H1 (cell line): ENCODE results near the gene NOBOX. TPM values are rescaled to one million over a fixed set of nuclear protein-coding genes. Genes with fewer than 3 reads are reported as not detected.

Experiments
- CTCF ChIA-PET: fragments of 300-600 bp; sonication (Branson Sonifier 250); formaldehyde crosslinking; loops from one replicate; lab custom pipeline; 2021; ENCODE audit not compliant: partially characterized antibody; lab: Charles Lee
- POLR2A ChIA-PET: fragments of 300-600 bp; sonication (Branson Sonifier 250); formaldehyde crosslinking; loops from one replicate; lab custom pipeline; 2021; ENCODE audit warnings: inconsistent platforms; ENCODE audit not compliant: partially characterized antibody; lab: Charles Lee
- DNase-seq, 2 experiments: peaks; one replicate each; pipeline versions ENCODE4 v3.0.0 to v3.0.0-alpha.2; 2010 to 2022; ENCODE audit warnings: low spot score in 2 of 2, low read depth in 1 of 2, mixed read lengths in 1 of 2
- FAIRE-seq: peaks from 2 replicates; lab custom pipeline; 2011; peaks lifted over from hg19 to GRCh38; lab: Jason Lieb, UNC
- H2AFZ ChIP-seq: 2 replicates; pipeline ENCODE4 v1.8.1; 2012; ENCODE audit warnings: low read length, inconsistent platforms
- H2AK5ac ChIP-seq: 2 replicates; pipeline ENCODE4 v1.6.1; 2013; ENCODE audit warnings: low read depth, low read length
- H2BK120ac ChIP-seq: replicated peaks from 2 replicates; pipeline ENCODE3; 2013; ENCODE audit warnings: low read depth, low read length, inconsistent platforms
- H2BK12ac ChIP-seq: 2 replicates; pipeline ENCODE4 v1.6.1; 2013; ENCODE audit warnings: low read depth, low read length
- H2BK15ac ChIP-seq: 2 replicates; pipeline ENCODE4 v1.6.1; 2013; ENCODE audit warnings: low read length
- H2BK20ac ChIP-seq: 2 replicates; pipeline ENCODE4 v1.6.1; 2013; ENCODE audit warnings: low read length
- H2BK5ac ChIP-seq: 2 replicates; pipeline ENCODE4 v1.6.1; 2013; ENCODE audit warnings: low read depth, low read length
- H3K14ac ChIP-seq: 2 replicates; pipeline ENCODE4 v1.6.1; 2013; ENCODE audit warnings: inconsistent platforms; ENCODE audit not compliant: insufficient read length
- H3K18ac ChIP-seq: 2 replicates; pipeline ENCODE4 v1.6.1; 2013; ENCODE audit warnings: low read length; ENCODE audit errors: extremely low read depth
- H3K23ac ChIP-seq: 2 replicates; pipeline ENCODE4 v1.6.1; 2013; ENCODE audit warnings: inconsistent platforms; ENCODE audit not compliant: insufficient read length
- H3K23me2 ChIP-seq: 2 replicates; pipeline ENCODE4 v1.6.1; 2013; ENCODE audit warnings: low read depth, low read length
- H3K27ac ChIP-seq: 2 replicates; pipeline ENCODE4 v1.6.1; 2011; ENCODE audit warnings: low read depth, low read length, inconsistent platforms
- H3K27me3 ChIP-seq, 4 experiments: replicated peaks in 1 of 4; 1 replicate in 1 of 4; 2 replicates in 3 of 4; pipeline versions ENCODE4 v1.6.1 to v1.8.1; 2011 to 2013; ENCODE audit warnings: low read length in 3 of 4, mild to moderate bottlenecking in 3 of 4, inconsistent platforms in 2 of 4, mixed read lengths in 2 of 4, moderate library complexity in 1 of 4; ENCODE audit not compliant: control insufficient read depth in 3 of 4, insufficient read depth in 3 of 4; ENCODE audit errors: extremely low read depth in 1 of 4
- H3K36me3 ChIP-seq, 4 experiments: 2 replicates each; pipeline versions ENCODE4 v1.6.1 to v1.8.1; 2011 to 2013; ENCODE audit warnings: mild to moderate bottlenecking in 4 of 4, low read length in 3 of 4, moderate library complexity in 2 of 4, control low read depth in 1 of 4, inconsistent platforms in 1 of 4; ENCODE audit not compliant: insufficient read depth in 4 of 4, control insufficient read depth in 2 of 4
- H3K4ac ChIP-seq: replicated peaks from 2 replicates; pipeline ENCODE3; 2013; ENCODE audit warnings: low read length, low read depth, mixed read lengths, inconsistent platforms; ENCODE audit not compliant: insufficient read length
- H3K4me1 ChIP-seq, 4 experiments: replicated peaks in 1 of 4; 1 replicate in 1 of 4; 2 replicates in 3 of 4; pipeline versions ENCODE4 v1.6.1 to v1.8.1; 2011 to 2013; ENCODE audit warnings: low read length in 3 of 4, inconsistent platforms in 2 of 4, mixed read lengths in 1 of 4; ENCODE audit not compliant: insufficient read depth in 4 of 4, control insufficient read depth in 3 of 4
- H3K4me2 ChIP-seq, 2 experiments: 2 replicates each; pipeline versions ENCODE4 v1.6.1 to v1.8.1; 2011 to 2013; ENCODE audit warnings: low read depth in 2 of 2, low read length in 2 of 2, control low read depth in 1 of 2, inconsistent platforms in 1 of 2, mild to moderate bottlenecking in 1 of 2; ENCODE audit not compliant: insufficient read depth in 1 of 2
- H3K4me3 ChIP-seq, 4 experiments: fragments of 200-600, 300-600 bp in 1 of 4; sonication (generic), shearing (Covaris generic), sonication (Bioruptor Twin) in 1 of 4; 2 replicates each; pipeline versions ENCODE4 v1.5.1 to v1.8.1; 2011 to 2016; ENCODE audit warnings: low read length in 4 of 4, low read depth in 3 of 4, control low read depth in 2 of 4, inconsistent platforms in 2 of 4, mild to moderate bottlenecking in 2 of 4, mixed read lengths in 1 of 4, moderate library complexity in 1 of 4; ENCODE audit not compliant: insufficient read depth in 2 of 4; ENCODE audit errors: extremely low read depth in 1 of 4
- H3K56ac ChIP-seq: replicated peaks from 2 replicates; pipeline ENCODE3; 2013; ENCODE audit warnings: low read depth, mild to moderate bottlenecking, mixed read lengths, low read length, inconsistent platforms; ENCODE audit not compliant: insufficient read length
- H3K79me1 ChIP-seq: 2 replicates; pipeline ENCODE4 v1.6.1; 2013; ENCODE audit warnings: low read depth, low read length, control low read depth
- H3K79me2 ChIP-seq, 2 experiments: 2 replicates each; pipeline versions ENCODE4 v1.6.1 to v1.8.1; 2012 to 2013; ENCODE audit warnings: low read length in 2 of 2, mild to moderate bottlenecking in 2 of 2, inconsistent platforms in 1 of 2; ENCODE audit not compliant: insufficient read depth in 2 of 2, control insufficient read depth in 1 of 2
- H3K9ac ChIP-seq, 4 experiments: replicated peaks in 1 of 4; 1 replicate in 1 of 4; 2 replicates in 3 of 4; pipeline versions ENCODE4 v1.6.1 to v1.8.1; 2011 to 2013; ENCODE audit warnings: low read depth in 3 of 4, low read length in 3 of 4, control low read depth in 2 of 4, mild to moderate bottlenecking in 2 of 4, moderate library complexity in 2 of 4, inconsistent platforms in 1 of 4; ENCODE audit errors: extremely low read depth in 1 of 4
- H3K9me3 ChIP-seq, 2 experiments: 2 replicates each; pipeline versions ENCODE4 v1.6.1 to v1.8.1; 2012 to 2013; ENCODE audit warnings: mild to moderate bottlenecking in 2 of 2, moderate library complexity in 2 of 2, control low read depth in 1 of 2, inconsistent platforms in 1 of 2, low read depth in 1 of 2, low read length in 1 of 2, mixed read lengths in 1 of 2; ENCODE audit not compliant: insufficient read depth in 2 of 2
- H4K20me1 ChIP-seq, 2 experiments: replicated peaks in 1 of 2; 2 replicates each; pipeline versions ENCODE3 to v1.8.1; 2011 to 2013; ENCODE audit warnings: inconsistent platforms in 2 of 2, low read length in 2 of 2, mild to moderate bottlenecking in 1 of 2; ENCODE audit not compliant: insufficient read depth in 2 of 2, control insufficient read depth in 1 of 2
- H4K5ac ChIP-seq: 2 replicates; pipeline ENCODE4 v1.6.1; 2013; ENCODE audit warnings: low read length, low read depth, mixed read lengths, inconsistent platforms; ENCODE audit not compliant: insufficient read length
- H4K8ac ChIP-seq: 2 replicates; pipeline ENCODE4 v1.8.0; 2013; ENCODE audit warnings: mild to moderate bottlenecking, moderate library complexity, low read length, inconsistent platforms; ENCODE audit not compliant: insufficient read depth; ENCODE audit errors: extremely low read depth
- H4K91ac ChIP-seq: replicated peaks from 2 replicates; pipeline ENCODE3; 2013; ENCODE audit warnings: low read length, mixed read lengths, inconsistent platforms; ENCODE audit not compliant: insufficient read length
- CEBPB ChIP-seq: IDR thresholded peaks from 2 replicates; pipeline ENCODE4 v1.6.1; 2012; ENCODE audit warnings: low read depth, low read length
- JUN ChIP-seq: IDR thresholded peaks from 2 replicates; pipeline ENCODE4 v1.6.1; 2011; ENCODE audit warnings: low read depth, mild to moderate bottlenecking, improper control_type of control experiment, low read length
- KDM1A ChIP-seq: fragments of 200-600, 300-600 bp; sonication (generic); IDR thresholded peaks from 2 replicates; pipeline ENCODE4 v1.7.1; 2016; ENCODE audit warnings: mild to moderate bottlenecking, low read length, borderline replicate concordance
- NRF1 ChIP-seq: IDR thresholded peaks from 2 replicates; pipeline ENCODE4 v1.6.1; 2011; ENCODE audit warnings: mild to moderate bottlenecking, low read depth, low read length, improper control_type of control experiment
- POU5F1 ChIP-seq: IDR thresholded peaks from 2 replicates; pipeline ENCODE4 v1.6.1; 2011; ENCODE audit warnings: low read depth, mild to moderate bottlenecking, low read length, moderate library complexity
- RFX5 ChIP-seq: IDR thresholded peaks from 2 replicates; pipeline ENCODE4 v1.6.1; 2011; ENCODE audit warnings: low read depth, low read length, improper control_type of control experiment, borderline replicate concordance
- SIRT6 ChIP-seq: IDR thresholded peaks from one replicate; pipeline ENCODE4 v1.7.1; 2012; ENCODE audit warnings: low read length, inconsistent platforms
- polyA plus RNA-seq, 7 experiments: library from polyadenylated mRNA; depleted of rRNA in 3 of 7; stranded (reverse) in 5 of 7; unstranded in 2 of 7; fragments of >200 nt in 5 of 7; fragments of 200-250 nt in 2 of 7; gene quantifications; 1 replicate in 5 of 7; 2 replicates in 1 of 7; 4 replicates in 1 of 7; pipeline versions ENCODE4 v1.2.1 to v1.2.3, GENCODE V29; 2011 to 2013; ENCODE audit warnings: missing spikeins in 2 of 7, mixed read lengths in 2 of 7
- total RNA-seq: library from RNA; stranded (reverse); fragmentation: NEBNext Ultra II Directional; extraction: Animal tissue kit (Norgen Biotek cat#: 25700); gene quantifications from 2 replicates; pipeline ENCODE4 v1.2.1, GENCODE V29; 2021

NOBOX gene
- total and polyA plus RNA-seq, 2 of the 8 experiments (the other 6 are each of a cell fraction or from before 2014, with no cell fraction given): not detected

- no peaks in the 10 kb centered on the region for H4K20me1 ChIP-seq
- no peak overlapping the region for H3K14ac ChIP-seq
- no peak overlapping the region for H2BK5ac ChIP-seq
- H3K4me3 ChIP-seq: no peak overlapping the region
- H3K23ac ChIP-seq: no peak overlapping the region
- no peak overlapping the region for H3K27ac ChIP-seq
- no peaks in the 10 kb centered on the region for H3K23me2 ChIP-seq
- H3K4ac ChIP-seq: no peak overlapping the region
- no peaks in the 10 kb centered on the region for H3K27me3 ChIP-seq
- no peak overlapping the region for H2AK5ac ChIP-seq
- peaks cover 0 to 5% (median 0%) of the 10 kb centered on the region in 4 experiments; a peak in 2 of 8 replicates for H3K36me3 ChIP-seq
- no peak overlapping the region for H3K9ac ChIP-seq
- no peak overlapping the region for H4K5ac ChIP-seq
- no peak overlapping the region for H2BK20ac ChIP-seq
- TF ChIP-seq POU5F1 (no peak), JUN (no peak), CEBPB (no peak), NRF1 (no peak), KDM1A (no peak), SIRT6 (no peak), RFX5 (no peak)
- no peak overlapping the region for H2BK15ac ChIP-seq
- H3K18ac ChIP-seq: no peak overlapping the region
- no peak overlapping the region for H3K56ac ChIP-seq
- H3K4me1 ChIP-seq: no peaks in the 10 kb centered on the region
- no peak overlapping the region for H2BK12ac ChIP-seq
- DNase-seq: no peak
- FAIRE-seq: no peak
- POLR2A ChIA-PET: no interaction called here
- CTCF ChIA-PET: interaction anchor here (0.7 to 3.0 kb wide), 4 partner anchors 12 to 31 kb away, joined by 3 to 12 read pairs (median 3); no protein-coding TSS in a partner anchor
- H3K79me1 ChIP-seq: no peaks in the 10 kb centered on the region
- peaks cover 4 to 7% of the 10 kb centered on the region in 2 experiments; a peak in 3 of 4 replicates for H3K9me3 ChIP-seq
- no peak overlapping the region for H3K4me2 ChIP-seq
- no peak overlapping the region for H4K91ac ChIP-seq
- H2AFZ ChIP-seq: no peak overlapping the region
- no peak overlapping the region for H2BK120ac ChIP-seq
- H4K8ac ChIP-seq: no peak overlapping the region
- H3K79me2 ChIP-seq: no peaks in the 10 kb centered on the region
Measured at GRCh38 chr7:144416341-144416740, 12.8 kb upstream of the NOBOX start.
